HG02938 (cell line): ENCODE data around the gene LENG9.
"Not testable (repeated sequence)": the region's sequence is repeated elsewhere in the genome, so short reads cannot be mapped to it uniquely, and the experiment has no call there.

ENCODE experiments used
- ATAC-seq: cut with Tn5 transposase; IDR thresholded peaks from one replicate; pipeline ENCODE4 v1.9.1; 2021; ENCODE audit warnings: mild to moderate bottlenecking, moderate library complexity; ENCODE audit not compliant: unreplicated experiment

Gene LENG9

DNA sequence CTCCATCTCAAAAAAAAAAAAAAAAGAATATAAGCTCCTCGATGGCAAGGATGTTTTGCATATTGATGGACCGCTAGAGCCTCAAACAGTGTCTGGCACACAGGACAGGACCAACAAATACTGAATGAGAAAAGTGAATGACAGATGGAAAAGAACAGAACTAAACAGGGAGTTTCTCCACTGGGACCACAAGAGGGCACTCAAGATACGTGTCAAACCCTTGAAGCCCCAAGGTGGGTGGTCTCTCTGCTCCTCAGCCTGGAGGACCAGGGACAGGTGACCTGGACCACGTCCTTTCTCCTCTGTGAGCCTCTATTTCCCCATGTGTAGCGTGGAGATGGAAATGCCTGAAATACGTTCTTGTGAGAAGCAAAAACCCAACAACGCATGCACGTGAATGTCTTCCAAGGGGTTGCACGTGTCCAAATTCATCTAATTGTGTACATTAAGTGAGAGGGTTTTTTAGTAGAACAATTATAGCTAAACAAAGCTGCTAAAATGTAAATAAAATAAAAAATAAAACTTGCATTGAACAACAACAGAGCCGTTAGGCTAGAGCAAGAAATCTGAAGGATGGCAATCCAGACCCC, 15.2 kb upstream of the LENG9 start:
- ATAC-seq: no peak

DNA sequence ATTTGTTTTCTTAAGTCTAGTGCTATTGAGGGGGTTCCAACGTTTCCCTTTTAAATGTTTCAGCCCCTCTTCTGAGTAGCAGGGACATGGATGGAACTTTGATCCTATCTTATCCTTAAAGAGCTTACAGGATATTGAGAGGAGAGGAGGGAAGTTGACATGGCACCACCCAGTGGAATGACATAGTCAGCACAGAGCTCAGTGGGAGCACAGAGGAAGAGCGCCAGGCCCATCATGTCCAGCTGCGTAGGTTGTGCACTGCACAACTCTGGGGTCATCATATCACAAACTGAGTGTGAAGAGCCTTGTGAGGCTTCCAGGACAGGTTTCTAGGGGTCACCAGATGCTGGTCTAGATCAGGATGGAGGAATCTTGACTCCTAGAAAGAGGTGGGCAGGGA, 14.1 kb upstream of the LENG9 start:
- ATAC-seq: no peak

DNA sequence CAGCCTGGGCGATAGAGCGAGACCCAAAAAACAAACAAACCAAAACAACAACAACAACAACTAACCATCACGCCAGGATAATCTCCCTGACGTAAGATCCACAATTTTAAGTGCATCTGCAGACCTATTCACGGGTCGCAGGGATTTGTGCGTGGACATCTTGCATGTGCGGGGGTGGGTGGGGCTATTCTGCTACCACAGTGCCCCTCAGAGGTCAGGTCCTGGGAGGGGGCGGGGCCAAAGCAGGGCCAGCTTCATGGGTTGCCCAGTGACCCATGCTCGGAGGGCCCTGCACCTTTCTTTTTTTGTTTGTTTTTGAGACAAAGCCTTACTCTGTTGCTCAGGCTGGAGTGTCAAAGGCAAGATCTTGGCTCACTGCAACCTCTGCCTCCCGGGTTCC, 12.1 kb upstream of the LENG9 start:
- ATAC-seq: no peak

DNA sequence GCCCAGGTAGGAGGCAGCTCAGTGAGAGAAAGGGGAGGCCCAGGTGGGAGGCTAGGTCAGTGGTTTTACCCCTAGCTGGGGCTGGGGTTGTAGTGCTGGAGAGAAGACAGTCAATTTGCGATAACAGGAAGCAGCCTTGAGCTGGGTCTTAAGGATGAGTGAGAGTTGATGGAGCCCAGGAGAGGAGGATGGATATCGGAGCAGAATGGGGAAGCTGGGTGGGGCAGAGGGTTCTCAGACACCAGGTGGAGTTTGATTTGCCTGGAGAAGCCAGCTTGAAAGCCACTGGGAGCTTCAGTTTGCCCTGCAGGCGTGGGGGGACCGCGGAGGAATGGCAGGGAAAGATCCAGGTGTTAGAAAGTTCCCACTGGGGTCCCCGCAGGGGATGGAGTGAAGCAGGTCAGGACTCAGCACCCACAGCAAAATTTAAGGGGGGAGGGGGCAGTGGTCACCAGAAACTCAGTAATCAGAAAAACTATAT, 10.4 kb upstream of the LENG9 start:
- ATAC-seq: no peak

DNA sequence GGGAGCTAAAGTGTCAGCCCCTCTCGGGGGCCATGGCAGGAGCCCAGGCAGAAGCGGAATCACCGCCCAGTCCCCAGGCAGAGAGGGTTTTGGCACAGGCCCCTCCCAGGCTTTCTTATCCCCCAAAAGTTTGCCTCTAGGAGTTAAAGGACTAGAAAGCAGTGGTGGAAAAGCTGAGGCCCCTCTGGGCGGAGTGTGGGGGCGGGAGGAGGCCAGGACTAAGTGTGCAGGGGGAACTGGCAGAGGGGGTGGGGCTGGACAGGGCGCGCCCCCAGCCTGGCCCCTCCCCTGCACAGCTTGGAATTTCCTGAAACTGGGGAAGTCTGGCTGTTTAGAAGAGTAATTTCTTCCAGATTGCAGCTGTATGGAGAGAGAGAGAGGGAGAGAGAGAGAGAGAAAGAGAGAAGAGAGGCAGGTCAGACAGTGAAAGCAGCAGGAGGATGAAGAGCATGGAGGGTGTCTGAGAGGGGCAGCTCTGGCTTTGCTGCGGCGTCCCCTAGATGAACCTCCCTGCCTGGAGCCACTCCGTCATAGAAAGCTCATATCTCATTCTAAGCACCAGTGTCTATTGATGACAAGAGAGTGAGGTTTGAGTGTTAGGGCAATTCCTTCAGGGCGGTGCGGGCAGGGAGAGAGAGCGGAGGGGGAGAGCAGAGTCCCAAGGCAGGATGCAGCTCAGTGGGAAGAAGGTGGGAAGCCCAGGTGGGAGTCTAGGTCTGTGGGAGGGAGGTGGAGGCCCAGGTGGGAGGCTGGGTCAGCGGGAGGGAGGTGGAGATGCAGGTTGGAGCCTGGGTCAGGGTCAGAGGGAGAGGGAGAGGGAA, 9.7 kb upstream of the LENG9 start, which contains the start of gene CDC42EP5:
Gene CDC42EP5, minus strand, starts transcription at position 226 of the 821 bp plus-strand sequence. CDS start 7,749 bp downstream, outside the sequence.
- ATAC-seq: no peak

DNA sequence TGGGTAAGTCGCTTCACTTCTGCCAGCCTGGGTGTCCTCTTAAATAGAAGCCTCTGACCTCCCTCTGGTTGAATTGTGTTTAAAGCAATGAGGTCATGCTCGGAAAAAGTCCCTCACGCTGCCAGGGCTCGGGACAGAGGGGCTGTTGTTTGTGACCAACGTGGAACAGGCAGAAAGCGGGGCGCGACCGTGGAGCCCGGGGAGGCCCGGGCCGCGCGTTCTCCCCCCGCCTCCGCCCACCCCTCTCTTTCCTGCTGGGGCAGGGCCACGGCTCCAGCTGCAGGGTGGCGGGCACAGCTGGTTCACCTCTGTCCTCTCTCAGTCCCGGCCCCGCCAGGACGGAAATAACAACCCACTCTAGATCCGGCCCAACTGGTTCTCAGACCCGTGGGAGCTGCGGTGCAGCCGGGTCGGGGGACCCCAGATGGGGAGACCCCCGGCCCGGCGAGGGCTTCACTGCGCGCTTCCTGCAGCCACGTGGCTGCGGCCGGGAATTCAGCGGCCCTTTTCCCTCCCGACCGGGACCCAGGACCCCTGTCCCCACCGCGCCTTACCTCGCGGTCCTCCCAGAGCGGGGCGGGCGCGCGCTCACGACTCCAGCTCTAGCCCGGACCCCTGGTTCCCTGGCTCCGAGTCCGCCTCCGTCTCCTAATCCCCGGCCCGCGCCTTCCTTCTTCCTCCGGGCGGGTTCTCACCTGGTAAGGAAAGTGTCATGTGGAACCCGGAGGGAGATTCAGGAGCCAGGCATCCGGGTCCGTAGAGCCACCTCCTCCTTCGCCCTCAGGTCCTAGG, 7.6 kb upstream of the LENG9 start:
- no peak for ATAC-seq

DNA sequence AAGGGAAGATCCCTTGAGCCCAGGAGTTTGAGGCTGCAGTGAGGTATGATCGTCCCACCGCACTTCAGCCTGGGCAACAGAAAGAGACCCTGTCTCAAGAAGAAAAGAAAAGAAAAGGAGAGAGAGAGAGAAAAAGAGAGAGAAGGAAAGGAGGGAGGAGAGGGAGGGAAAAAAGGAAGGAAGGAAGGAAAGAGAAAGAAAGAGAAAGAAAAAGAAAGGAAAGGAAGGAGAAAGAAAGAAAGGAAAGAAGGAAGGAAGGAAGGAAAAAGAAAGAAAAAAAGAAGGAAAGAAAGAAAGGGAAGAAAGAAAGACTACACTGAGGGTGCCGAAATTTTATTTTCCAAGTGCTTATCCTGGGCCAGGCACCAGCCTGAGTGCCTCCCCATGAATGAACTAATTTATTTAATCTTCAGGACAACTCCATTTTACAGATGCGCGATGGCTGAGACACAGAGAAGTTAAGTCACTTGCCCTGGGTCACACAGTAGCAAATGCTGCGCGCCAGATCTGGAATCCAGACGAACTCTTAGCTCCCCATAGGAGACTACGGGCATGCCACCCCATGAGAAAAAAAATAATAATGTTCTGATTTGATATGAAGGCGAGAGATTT, 6.8 kb upstream of the LENG9 start:
- no peak for ATAC-seq

DNA sequence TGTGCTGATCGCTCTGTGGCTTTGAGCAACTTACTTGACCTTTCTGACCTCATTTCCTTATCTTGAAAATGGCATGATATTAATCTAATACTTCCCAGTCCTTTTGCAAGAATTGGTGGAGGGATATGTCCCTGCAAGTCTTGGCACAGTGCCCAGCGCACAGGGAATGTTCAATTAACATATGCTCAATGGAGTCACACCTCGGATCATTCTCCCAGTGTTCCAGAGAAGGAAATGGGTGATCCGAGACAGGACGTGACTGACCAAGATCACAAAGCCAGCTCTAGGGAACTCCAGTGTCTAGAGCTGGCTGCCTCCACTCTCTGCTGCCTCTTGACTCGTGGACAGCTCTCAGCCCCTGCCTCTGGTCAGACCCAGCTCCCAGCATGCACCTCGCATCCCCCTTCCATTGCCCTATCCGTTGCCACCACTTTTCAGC, 5.9 kb upstream of the LENG9 start:
- ATAC-seq: no peak

DNA sequence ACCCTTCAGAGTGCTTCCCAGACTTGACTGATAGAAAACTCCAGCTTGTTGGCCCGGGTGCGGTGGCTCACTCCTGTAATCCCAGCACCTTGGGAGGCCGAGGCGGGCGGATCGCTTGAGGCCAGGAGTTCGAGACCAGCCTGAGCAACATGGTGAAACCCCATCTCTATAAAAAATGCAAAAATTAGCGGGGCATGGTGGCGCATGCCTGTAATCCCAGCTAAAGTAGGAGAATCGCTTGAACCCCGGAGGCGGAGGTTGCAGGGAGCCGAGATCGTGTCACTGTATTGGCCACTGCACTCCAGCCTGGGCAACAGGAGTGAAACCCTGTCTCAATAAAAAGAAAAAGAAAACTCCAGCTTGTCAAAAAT, 2.5 kb upstream of the LENG9 start:
- not testable (repeated sequence) for ATAC-seq

DNA sequence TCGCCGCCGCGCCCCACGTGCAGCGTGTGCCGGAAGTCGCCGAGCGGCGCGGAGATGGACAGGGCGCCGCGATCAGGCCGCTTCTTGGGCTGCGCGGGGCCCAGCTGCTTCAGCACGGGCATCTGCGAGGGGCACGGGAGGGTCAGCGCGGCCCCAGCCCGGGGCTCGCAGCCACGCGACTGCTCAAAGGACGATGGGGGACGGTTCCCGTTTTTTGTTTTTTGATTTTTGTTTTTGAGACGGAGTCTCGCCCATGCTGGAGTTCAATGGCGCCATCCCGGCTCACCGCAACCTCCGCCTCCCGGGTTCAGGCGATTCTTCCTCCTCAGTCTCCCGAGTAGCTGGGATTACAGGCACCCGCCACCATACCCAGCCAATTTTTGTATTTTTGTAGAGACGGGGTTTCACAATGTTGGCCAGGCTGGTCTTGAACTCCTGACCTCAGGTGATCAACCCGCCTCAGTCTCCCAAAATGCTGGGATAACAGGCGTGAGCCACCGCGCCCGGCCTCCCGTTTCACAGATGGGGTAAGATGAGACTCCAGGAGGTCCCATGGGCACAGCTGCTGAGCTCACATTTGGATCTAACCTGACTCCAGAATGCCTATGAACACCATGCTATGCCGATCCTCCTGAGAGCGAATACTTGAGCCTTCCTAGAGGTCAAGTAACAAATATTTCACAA, 2.0 kb upstream of the LENG9 start:
- no peak for ATAC-seq

DNA sequence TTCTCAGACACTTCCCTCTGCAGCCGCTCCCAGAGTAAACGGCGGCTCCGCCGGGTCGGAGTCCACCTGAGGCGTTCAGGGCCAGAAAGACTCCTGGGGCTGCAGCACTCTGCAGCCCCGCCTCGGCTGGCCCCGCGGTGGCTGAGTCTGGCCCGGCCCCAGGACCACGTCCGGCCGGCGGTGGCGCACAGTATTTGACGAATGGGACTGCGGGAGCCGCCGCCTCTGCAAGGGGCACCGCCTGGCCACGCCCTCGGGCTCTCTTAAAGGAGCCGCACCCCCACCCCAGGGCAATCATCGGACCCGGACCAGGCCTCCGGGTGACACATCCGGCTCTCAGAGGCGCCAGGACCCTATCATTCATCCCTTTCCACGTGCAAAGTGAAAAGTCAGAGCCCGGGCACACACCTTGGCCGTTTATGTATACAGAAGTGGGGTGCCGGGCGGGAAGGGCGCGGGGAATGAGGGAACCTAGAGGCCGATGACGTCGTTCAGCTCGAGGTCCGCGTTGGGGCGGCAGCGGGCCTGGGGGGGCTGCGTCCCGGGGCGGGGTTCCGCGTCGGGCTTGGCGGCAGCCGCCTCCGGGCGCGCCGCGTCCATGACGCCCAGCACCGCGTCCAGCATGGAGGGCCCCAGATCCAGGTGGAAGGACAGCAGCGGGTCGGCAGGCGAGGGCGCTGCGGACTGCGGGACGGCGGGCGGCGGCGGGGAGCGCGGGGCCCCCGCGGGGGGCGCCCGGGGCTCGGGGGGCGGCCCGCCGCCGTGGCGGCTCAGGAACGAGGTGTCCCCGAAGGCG, 1.2 kb upstream of the LENG9 start:
- ATAC-seq: peak; percentile 33

DNA sequence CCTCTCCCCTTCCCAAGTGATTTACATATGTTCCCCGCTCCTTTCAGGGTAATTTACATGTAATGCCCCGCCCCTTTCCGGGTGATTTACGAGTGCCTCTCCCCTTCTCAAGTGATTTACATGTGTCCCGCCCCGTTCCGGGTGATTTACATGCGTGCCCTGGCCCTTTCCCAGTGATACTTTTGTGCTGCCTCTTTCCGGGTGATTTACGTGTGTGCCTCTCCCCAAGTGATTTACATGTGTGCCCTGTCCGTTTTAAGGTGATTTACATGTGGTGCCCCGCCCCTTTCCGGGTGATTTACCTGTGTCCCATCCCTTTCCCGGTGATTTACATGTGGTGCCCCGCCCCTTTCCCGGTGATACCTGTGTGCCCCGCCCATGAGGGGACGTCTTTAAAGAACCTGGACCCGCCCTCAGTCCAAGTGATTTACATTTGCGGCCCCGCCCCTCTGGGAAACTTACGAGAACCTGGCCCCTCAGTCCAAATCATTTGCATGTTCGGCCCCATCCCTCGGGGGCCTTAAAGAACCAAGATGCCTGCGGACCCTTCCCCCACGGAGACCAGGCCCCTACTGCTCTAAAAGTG, 559 bp upstream of the LENG9 start:
- ATAC-seq: peak; percentile 44

DNA sequence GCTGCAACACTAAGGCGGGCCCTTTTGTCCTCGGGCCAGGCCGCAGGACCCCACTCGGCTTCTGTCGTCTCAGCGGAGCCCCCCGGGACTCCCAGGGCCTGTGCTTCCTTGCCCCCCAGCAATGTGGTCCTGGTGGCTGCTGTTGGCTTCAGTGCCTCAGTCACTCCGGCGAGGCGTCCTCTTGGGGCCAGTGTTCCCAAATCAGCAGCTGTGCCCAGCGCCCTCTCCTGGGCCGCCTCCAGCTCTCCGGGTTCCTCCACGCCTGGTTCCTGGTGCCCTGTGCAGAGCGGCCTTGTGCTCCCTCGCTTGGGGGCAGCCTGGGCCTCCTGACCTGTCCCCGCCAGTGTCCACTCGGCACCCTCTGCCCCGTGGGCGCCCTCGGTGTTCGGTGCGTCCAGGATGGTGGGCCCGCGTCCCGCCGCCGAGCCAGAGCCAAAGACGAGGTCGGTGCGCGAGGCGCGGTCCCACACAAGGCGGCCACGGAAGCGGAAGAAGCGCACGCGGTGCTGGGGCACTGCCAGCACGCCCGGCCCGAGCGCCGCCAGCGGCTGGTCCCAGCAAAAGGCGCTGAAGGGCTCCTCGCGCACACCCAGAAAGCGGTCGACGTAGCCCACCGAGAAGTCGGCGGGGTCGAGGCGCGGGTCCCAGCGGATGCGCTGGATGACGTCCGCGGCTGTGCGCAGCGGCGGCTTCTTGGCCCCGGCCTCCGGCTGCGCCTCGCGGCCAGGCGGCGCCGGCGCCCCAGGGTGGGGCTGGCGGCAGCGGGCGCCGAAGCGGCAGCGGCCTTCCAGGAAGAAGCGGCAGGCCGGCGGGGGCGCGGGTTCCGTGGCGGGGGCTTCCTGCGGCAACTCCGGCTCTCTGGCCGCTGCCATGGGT, 685 bp downstream of the LENG9 start:
- ATAC-seq: peak; percentile 4

DNA sequence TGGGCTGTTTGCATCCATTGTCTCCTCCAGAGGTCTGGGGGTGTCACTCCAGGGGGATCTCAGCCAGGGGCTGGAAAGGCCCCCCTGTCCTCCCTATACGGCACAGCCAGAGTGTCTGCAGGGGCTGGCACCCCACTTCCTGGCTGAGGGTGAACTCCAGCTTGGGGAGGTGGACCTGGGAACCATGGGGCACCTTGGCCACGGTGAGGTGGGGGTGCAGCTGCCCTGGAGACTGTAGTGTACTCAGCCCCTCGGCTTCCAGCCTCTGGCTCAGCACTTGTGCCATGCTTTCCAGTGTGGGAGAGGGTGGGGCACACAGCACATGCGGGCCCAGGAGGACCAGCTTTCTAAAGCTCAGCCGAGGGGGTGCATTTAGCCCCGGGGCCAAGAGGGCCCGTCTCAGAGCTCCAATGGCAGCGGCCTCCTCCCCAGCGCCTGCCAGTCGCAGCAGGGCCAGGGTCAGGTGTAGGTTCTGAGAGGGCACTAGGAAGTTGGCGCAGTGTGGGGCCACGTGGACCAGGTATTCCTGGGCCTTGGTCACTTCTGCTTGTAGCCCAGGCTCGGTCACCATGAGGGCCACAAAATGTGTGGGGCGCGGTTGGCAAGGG, 1.4 kb downstream of the LENG9 start:
- no peak for ATAC-seq

DNA sequence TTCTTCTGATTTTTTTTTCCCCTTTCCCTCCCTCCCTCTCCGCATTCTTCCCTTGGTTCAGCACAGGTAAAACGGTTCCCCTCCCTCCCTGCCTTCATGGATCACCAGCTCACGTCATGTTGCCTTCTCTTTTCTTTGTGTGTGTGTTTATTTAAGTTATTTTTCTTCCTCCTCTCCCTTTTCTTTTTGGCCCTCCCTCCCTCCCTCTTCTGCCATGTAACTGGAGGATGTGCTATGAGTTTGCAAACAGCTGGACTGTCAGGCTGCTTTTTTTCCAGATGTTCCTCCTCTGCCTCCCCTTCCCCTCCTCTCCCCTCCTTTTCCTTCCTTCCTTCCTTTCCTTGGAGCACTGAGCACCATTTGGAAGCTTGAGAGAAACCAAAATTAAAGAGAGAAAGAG, 2.0 kb downstream of the LENG9 start:
- no peak for ATAC-seq

DNA sequence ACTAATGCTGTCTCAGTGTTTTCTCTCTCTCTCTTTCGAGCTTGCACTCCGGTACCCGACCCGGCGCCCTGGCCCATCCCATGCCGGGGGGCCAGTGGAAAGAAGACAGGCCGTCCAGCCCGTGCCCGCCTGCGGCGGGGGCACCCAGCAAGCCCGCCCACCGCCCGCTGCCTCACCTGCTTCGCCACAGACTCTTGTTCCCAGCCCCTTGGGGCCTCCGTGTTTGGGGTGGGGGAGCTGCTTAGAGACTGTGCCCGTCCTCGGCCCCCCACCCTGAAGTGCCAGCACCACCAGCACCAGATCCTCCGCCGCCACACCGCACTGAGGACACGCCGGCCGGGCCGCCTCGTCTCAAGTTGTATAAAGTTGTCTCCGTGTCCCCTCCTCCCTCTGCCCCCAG, 2.4 kb downstream of the LENG9 start:
- ATAC-seq: no peak

DNA sequence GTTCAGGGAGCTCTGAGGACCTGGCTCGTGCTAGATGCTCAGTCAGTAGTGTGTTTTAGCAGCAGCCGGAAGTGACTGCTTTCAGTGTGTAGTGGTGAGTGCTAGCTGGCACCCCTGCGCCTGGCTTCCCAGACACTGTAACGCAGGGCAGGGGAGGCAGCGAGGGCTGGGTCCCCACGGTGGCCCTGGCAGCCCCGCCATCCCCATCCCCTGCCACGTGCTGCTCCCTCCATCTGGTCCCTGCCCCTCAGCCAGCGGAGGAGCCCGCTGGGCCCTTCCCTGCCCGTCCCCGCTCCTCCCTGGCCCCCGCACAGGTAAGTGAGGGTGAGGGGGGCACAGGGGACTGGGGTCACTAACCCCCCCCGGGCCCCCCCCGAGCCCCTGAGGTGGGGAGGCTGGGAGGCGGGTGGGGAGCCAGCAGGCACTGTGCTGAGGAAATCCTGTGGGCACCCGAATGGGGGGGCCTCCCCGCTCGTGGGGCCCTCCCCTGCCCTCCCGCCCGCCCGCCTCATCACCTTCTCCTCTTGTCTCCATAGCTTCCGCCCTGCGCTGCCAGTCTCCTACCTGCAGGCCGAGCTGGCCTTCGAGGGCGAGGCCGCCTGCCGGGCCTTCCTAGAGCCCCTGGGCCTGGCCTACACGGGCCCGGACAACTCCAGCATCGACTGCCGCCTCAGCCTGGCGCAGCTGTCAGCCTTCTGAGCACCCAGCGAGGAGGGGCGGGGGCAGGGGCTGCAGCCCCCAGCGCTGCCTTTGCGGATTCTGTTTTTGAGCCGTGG, 3.2 kb downstream of the LENG9 start:
- no peak for ATAC-seq
